GM20000 (cell line): ENCODE measurements around the gene FBXW5.

Source experiments
- DNase-seq: peaks from one replicate; pipeline ENCODE4 v3.0.0; 2012; ENCODE audit warnings: low spot score
- TF ChIP-seq, protein P1 (sequence below): IDR thresholded peaks from 2 replicates; pipeline ENCODE4 v1.5.1; 2012; ENCODE audit warnings: mild to moderate bottlenecking, control low read depth; ENCODE audit errors: extremely low read depth, missing control alignments

Gene FBXW5

GRCh38 chr9:136980669-136981478 lies 36.3 kb upstream of the FBXW5 start:
- TF ChIP-seq, protein P1, sequence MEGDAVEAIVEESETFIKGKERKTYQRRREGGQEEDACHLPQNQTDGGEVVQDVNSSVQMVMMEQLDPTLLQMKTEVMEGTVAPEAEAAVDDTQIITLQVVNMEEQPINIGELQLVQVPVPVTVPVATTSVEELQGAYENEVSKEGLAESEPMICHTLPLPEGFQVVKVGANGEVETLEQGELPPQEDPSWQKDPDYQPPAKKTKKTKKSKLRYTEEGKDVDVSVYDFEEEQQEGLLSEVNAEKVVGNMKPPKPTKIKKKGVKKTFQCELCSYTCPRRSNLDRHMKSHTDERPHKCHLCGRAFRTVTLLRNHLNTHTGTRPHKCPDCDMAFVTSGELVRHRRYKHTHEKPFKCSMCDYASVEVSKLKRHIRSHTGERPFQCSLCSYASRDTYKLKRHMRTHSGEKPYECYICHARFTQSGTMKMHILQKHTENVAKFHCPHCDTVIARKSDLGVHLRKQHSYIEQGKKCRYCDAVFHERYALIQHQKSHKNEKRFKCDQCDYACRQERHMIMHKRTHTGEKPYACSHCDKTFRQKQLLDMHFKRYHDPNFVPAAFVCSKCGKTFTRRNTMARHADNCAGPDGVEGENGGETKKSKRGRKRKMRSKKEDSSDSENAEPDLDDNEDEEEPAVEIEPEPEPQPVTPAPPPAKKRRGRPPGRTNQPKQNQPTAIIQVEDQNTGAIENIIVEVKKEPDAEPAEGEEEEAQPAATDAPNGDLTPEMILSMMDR: no peak
- no peak for DNase-seq

DNA sequence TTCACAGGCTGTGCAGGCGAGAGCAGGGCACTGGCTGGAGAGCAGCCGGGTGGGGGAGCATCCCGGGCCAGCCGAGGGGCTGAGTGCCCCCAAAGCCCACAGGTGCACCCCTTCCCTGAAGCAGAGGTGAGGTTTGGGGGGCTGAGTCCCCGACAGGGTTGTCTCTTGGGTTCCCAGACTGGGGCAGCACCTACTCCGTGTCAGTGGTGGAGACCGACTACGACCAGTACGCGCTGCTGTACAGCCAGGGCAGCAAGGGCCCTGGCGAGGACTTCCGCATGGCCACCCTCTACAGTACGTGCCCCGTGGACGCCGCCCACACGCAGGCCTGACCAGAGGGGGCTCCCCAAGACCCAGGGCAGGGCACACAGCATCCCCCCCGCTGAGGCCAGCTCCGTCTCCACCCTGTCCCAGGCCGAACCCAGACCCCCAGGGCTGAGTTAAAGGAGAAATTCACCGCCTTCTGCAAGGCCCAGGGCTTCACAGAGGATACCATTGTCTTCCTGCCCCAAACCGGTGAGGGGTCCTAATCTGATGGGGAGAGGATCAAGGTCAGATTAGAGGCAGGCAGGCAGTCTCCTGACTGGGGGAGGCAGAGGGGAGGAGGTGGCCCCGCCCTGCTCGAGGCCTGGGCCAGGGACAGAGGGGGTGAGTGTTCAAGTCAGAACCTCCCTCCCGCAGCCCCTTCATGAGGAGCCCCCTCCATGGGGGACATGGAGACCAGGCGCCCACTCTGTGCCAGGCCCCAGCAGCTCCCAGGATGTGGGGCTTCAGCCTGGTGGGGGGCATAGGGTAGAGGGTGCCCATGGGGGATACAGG lies 35.4 kb upstream of the FBXW5 start:
- TF ChIP-seq, protein P1: no peak
- DNase-seq: no peak

GRCh38 chr9:136978865-136979544 lies 34.5 kb upstream of the FBXW5 start:
- DNase-seq: no peak

DNA sequence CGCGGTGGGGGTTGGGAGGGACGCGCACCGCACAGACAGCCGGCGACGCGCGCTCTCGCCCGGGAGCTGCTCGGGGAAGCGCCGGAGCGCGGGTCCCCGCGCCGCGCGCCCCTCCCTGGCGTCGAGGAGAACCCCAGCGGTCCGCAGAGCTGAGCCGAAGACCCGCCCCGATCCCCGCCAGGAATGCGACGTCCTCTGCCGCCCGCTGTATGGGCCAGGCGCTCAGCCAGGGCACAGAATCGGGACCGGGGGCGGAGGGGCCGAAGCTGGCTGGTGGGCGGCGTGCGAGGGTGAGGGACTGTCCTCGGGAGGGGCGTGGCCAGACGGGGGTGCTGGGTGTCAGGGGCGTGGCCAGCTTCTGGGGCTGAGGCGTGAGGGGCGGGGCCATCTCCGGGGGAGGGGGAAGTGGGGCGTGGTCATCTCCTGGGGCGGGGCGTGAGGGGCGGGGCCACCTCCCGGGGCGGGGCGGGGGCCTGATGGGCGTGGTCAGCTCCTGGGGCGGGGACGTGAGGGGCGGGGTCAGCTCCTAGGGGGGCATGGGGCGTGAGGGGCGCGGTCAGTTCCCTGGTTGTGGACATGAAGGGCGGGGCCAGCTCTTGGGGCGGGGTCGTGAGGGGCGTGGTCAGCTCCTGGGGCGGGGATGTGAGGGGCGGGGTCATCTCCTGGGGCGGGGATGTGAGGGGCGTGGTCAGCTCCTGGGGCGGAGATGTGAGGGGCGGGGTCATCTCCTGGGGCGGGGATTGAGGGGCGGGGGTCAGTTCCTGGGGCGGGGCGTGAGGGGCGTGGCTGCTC lies 33.7 kb upstream of the FBXW5 start:
- TF ChIP-seq, protein P1: no peak
- peak; percentile 88 for DNase-seq

More at GRCh38 chr9:136978865-136979544, 34.5 kb upstream of the FBXW5 start:
- TF ChIP-seq, protein P1: no peak

- no peak for DNase-seq
- TF ChIP-seq, protein P1: no peak
Measured at GRCh38 chr9:136977649-136978072, 33.1 kb upstream of the FBXW5 start.

- TF ChIP-seq, protein P1: no peak
- no peak for DNase-seq
Measured at GRCh38 chr9:136977223-136977622, 32.7 kb upstream of the FBXW5 start, which contains the start of gene PTGDS. Gene PTGDS (plus strand): TSS chr9:136977504. CDS start chr9:136977579, 75 bp downstream.
